GM12878 (cell line): ENCODE data around the gene GET3. TPM values are rescaled to one million over a fixed set of nuclear protein-coding genes. Genes with fewer than 3 reads are reported as not detected.

Experiments
- ATAC-seq: fragments of 200-7000 bp; cut with Tn5 transposase; 3 replicates; pipeline ENCODE4 v1.9.1; 2020; ENCODE audit warnings: mild to moderate bottlenecking, moderate library complexity
- BruUV-seq: library from RNA; stranded (reverse); fragments of 400-500 nt; replicated peaks from 2 replicates; lab custom pipeline; 2021; lab: Mats Ljungman, UMichigan
- CTCF ChIA-PET: fragments of 300-600 bp; sonication (Branson Sonifier 250); formaldehyde crosslinking; extraction: SDS; loops from one replicate; lab custom pipeline; 2021; ENCODE audit warnings: inconsistent platforms; lab: Yijun Ruan, JAX
- POLR2A ChIA-PET: fragments of 350-600 bp; formaldehyde crosslinking; extraction: SDS; loops from one replicate; lab custom pipeline; 2021; ENCODE audit warnings: inconsistent platforms; lab: Charles Lee
- RAD21 ChIA-PET: fragments of 300-600 bp; sonication (Branson Sonifier 250); formaldehyde crosslinking; loops from one replicate; lab custom pipeline; 2023; ENCODE audit warnings: antibody characterized with exemption; ENCODE audit not compliant: unreplicated experiment; lab: Charles Lee
- SMC1A ChIA-PET: fragments of 300-600 bp; sonication (Branson Sonifier 250); formaldehyde crosslinking; loops from one replicate; lab custom pipeline; 2023; ENCODE audit not compliant: unreplicated experiment, uncharacterized antibody; lab: Charles Lee
- DNase-seq: peaks from one replicate; pipeline ENCODE4 v3.0.0-alpha.2; 2011; ENCODE audit warnings: low read depth, low spot score
- FAIRE-seq: peaks from 3 replicates; lab custom pipeline; 2011; peaks lifted over from hg19 to GRCh38; lab: Jason Lieb, UNC
- H2AFZ ChIP-seq: 2 replicates; pipeline ENCODE4 v1.6.0; 2011; ENCODE audit warnings: low read depth, low read length, control low read depth; ENCODE audit not compliant: control insufficient read depth
- H3K27ac ChIP-seq: 2 replicates; pipeline ENCODE4 v1.5.1; 2011; ENCODE audit warnings: control low read depth; ENCODE audit not compliant: control insufficient read depth, insufficient read depth
- H3K27me3 ChIP-seq, 2 experiments: replicated peaks in 1 of 2; 2 replicates each; pipeline versions ENCODE4 v1.6.0 to v1.6.1; 2011; ENCODE audit warnings: low read length in 1 of 2; ENCODE audit not compliant: control insufficient read depth in 2 of 2, insufficient read depth in 2 of 2
- H3K36me3 ChIP-seq, 2 experiments: 2 replicates each; pipeline ENCODE4 v1.5.1; 2011; ENCODE audit warnings: low read length in 1 of 2; ENCODE audit not compliant: control insufficient read depth in 2 of 2, insufficient read depth in 2 of 2
- H3K4me1 ChIP-seq: 2 replicates; pipeline ENCODE4 v1.6.1; 2011; ENCODE audit warnings: mild to moderate bottlenecking, low read length, moderate library complexity, mixed read lengths; ENCODE audit not compliant: control insufficient read depth, insufficient read depth
- H3K4me2 ChIP-seq: 2 replicates; pipeline ENCODE4 v1.6.0; 2011; ENCODE audit warnings: control low read depth; ENCODE audit not compliant: control insufficient read depth, insufficient read depth
- H3K4me3 ChIP-seq: fragments of 200-600 bp; sonication (generic); 2 replicates; pipeline ENCODE4 v1.5.1; 2016
- H3K79me2 ChIP-seq: 2 replicates; pipeline ENCODE4 v1.6.0; 2011; ENCODE audit warnings: low read length; ENCODE audit not compliant: control insufficient read depth, insufficient read depth
- H3K9ac ChIP-seq: 2 replicates; pipeline ENCODE4 v1.8.0; 2011; ENCODE audit warnings: low read length, control low read depth, mixed read lengths; ENCODE audit not compliant: control insufficient read depth, insufficient read depth
- H3K9me3 ChIP-seq: replicated peaks from 3 replicates; pipeline ENCODE4 v1.5.1; 2011; ENCODE audit warnings: mild to moderate bottlenecking, low read length; ENCODE audit not compliant: control insufficient read depth, insufficient read depth
- H4K20me1 ChIP-seq: 2 replicates; pipeline ENCODE4 v1.6.0; 2011; ENCODE audit not compliant: control insufficient read depth, insufficient read depth
- MYB ChIP-seq: fragments of 150-350 bp; IDR thresholded peaks from 2 replicates; pipeline ENCODE4 v1.6.1; 2014; ENCODE audit warnings: mild to moderate bottlenecking, low read depth, low read length, borderline replicate concordance
- WGBS: methylation state at CpG from one replicate; pipeline ENCODE4 v1.1.6; 2016; ENCODE audit warnings: low lambda C conversion rate; ENCODE audit not compliant: insufficient replicate concordance, insufficient coverage; ENCODE audit errors: missing lambda C conversion rate; 5-methylcytosine and 5-hydroxymethylcytosine counted together
- in situ Hi-C: fragments of 300-500 bp; cut with MboI; formaldehyde crosslinking; loops from 9 replicates; pipeline ENCODE4 v1.14.3; 2018; ENCODE audit warnings: mixed read lengths
- intact Hi-C: fragments of 100-400 bp; cut with micrococcal nuclease; formaldehyde crosslinking; loops from one replicate; pipeline ENCODE4 v1.14.2; 2022; ENCODE audit not compliant: unreplicated experiment
- polyA plus RNA-seq, 11 experiments: library from polyadenylated mRNA; depleted of rRNA in 4 of 11; unstranded in 6 of 11; stranded (reverse) in 5 of 11; fragments of >200 nt; fragmentation: Nextera tagmentation in 4 of 11; fragmentation: Illumina TruSeq in 1 of 11; extraction: Ambion mirVana in 4 of 11; extraction: Trizol in 1 of 11; gene quantifications; 1 replicate in 1 of 11; 2 replicates in 10 of 11; pipeline versions ENCODE4 v1.2.1 to v1.2.3, GENCODE V29; 2011 to 2016; ENCODE audit warnings: inconsistent platforms in 2 of 11, missing spikeins in 2 of 11, low read depth in 1 of 11
- total RNA-seq, 4 experiments: library from RNA; depleted of rRNA in 3 of 4; stranded (reverse); fragments of >200 nt in 3 of 4; fragmentation: Illumina TruSeq in 1 of 4; extraction: Trizol in 1 of 4; gene quantifications; 2 replicates each; pipeline versions ENCODE4 v1.2.1 to v1.2.3, GENCODE V29; 2013 to 2021
- TF ChIP-seq, protein P1 (sequence below): IDR thresholded peaks from 2 replicates; pipeline ENCODE4 v1.6.1; 2011; ENCODE audit warnings: mild to moderate bottlenecking, low read depth, low read length, moderate library complexity; ENCODE audit not compliant: insufficient replicate concordance

GET3 gene
- total and polyA plus RNA-seq, 10 of the 15 experiments (the other 5 are each of a cell fraction or from before 2014, with no cell fraction given) = 14.5 to 144 (median 97.2) TPM

DNA sequence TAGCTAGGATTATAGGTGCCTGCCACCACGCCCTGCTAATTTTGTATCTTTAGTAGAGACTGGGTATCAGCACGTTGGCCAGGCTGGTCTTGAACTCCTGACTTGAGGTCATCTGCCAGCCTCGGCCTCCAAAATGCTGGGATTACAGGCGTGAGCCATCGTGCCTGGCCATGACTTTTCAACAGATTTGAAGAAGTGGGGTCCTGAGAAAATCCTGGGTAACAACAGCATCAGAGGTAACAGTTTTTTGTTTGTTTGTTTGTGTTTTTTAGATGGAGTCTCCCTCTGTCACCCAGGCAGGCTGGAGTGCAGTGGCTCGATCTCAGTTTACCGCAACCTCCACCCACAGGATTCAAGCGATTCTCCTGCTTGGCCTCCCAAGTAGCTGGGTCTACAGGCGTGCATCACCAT, 57.7 kb downstream of the GET3 start:
- no peak overlapping the region for H2AFZ ChIP-seq
- DNase-seq = no peak
- TF ChIP-seq MYB = no peak
- TF ChIP-seq, protein P1, sequence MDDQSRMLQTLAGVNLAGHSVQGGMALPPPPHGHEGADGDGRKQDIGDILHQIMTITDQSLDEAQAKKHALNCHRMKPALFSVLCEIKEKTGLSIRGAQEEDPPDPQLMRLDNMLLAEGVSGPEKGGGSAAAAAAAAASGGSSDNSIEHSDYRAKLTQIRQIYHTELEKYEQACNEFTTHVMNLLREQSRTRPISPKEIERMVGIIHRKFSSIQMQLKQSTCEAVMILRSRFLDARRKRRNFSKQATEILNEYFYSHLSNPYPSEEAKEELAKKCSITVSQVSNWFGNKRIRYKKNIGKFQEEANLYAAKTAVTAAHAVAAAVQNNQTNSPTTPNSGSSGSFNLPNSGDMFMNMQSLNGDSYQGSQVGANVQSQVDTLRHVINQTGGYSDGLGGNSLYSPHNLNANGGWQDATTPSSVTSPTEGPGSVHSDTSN = no peak
- no peak overlapping the region; the same call in 1 of the 2 replicates for H3K4me2 ChIP-seq
- no peak for ATAC-seq
- no peak overlapping the region for H3K4me3 ChIP-seq
- H3K9ac ChIP-seq = no peak overlapping the region
- ChIA-PET RAD21 (interaction anchor here (0.7 to 11.4 kb wide), 12 partner anchors 11 to 354 kb away, joined by 3 to 303 read pairs (median 13); partner anchors contain the start of genes FBXW9, HOOK2, RNASEH2A and ZNF443), SMC1A (interaction anchor here (0.9 to 11.5 kb wide), 10 partner anchors 9 to 52 kb away, joined by 3 to 240 read pairs (median 11); partner anchors contain the start of gene RNASEH2A), CTCF (interaction anchor here (1.1 to 12.9 kb wide), 10 partner anchors 17 to 191 kb away, joined by 3 to 537 read pairs (median 7); partner anchors contain the start of genes GET3, HOOK2 and RTBDN), POLR2A (interaction anchor here (0.7 to 8.2 kb wide), 4 partner anchors 8 to 114 kb away, joined by 5 to 303 read pairs (median 6); partner anchors contain the start of gene HOOK2)
- intact Hi-C loops (no loop called here), in situ Hi-C loops (loop anchor here (5.0 kb wide), 1 partner anchor 33 kb away; no protein-coding TSS in a partner anchor)
- peaks cover 29% of the 10 kb centered on the region for H3K79me2 ChIP-seq
- no peak overlapping the region for H3K27ac ChIP-seq
- WGBS = 76% methylated on average over 9 of the region's 9 CpGs
- BruUV-seq = no TSS peak
- H3K27me3 ChIP-seq = no peaks in the 10 kb centered on the region
- no peaks in the 10 kb centered on the region; the same call in 2 of the 3 replicates for H3K9me3 ChIP-seq
- peaks cover 0 to 1% of the 10 kb centered on the region in 2 experiments; a peak in 2 of 4 replicates for H3K36me3 ChIP-seq
- peaks cover 24% of the 10 kb centered on the region for H3K4me1 ChIP-seq
- no peaks in the 10 kb centered on the region for H4K20me1 ChIP-seq
- no peak for FAIRE-seq
